HEK293 (cell line): Measurements from ENCODE around the gene PPFIA1.

Experiments
- CTCF ChIA-PET: fragments of 350-600 bp; formaldehyde crosslinking; extraction: SDS; loops from one replicate; lab custom pipeline; 2021; ENCODE audit warnings: antibody characterized with exemption; lab: Yijun Ruan, JAX
- POLR2A ChIA-PET: fragments of 300-600 bp; formaldehyde crosslinking; extraction: SDS; loops from one replicate; lab custom pipeline; 2020; ENCODE audit warnings: antibody characterized with exemption, inconsistent platforms; lab: Yijun Ruan, JAX
- H3K27ac ChIP-seq: fragments of 200-500 bp; sonication (Bioruptor generic); 2 replicates; pipeline ENCODE4 v1.5.1; 2014; ENCODE audit warnings: low read depth, low read length, control low read depth, inconsistent platforms; ENCODE audit errors: extremely low read depth
- H3K36me3 ChIP-seq, 2 experiments: fragments of 200-500 bp in 1 of 2; sonication (Bioruptor generic) in 1 of 2; 1 replicate in 1 of 2; 2 replicates in 1 of 2; pipeline ENCODE4 v1.5.1; 2014 to 2017; ENCODE audit warnings: inconsistent platforms in 2 of 2, low read length in 2 of 2; ENCODE audit not compliant: control insufficient read depth in 2 of 2, insufficient read depth in 1 of 2
- H3K4me1 ChIP-seq: fragments of 200-500 bp; sonication (Bioruptor generic); 2 replicates; pipeline ENCODE4 v1.5.1; 2014; ENCODE audit warnings: mild to moderate bottlenecking, low read length, inconsistent platforms; ENCODE audit not compliant: control insufficient read depth, insufficient read depth
- H3K4me3 ChIP-seq: 2 replicates; pipeline ENCODE4 v1.5.1; 2011; ENCODE audit warnings: low read depth, mild to moderate bottlenecking, control low read depth, low read length, moderate library complexity
- H3K9me3 ChIP-seq: fragments of 200-500 bp; sonication (Bioruptor generic); 2 replicates; pipeline ENCODE4 v1.5.1; 2014; ENCODE audit warnings: low read depth, low read length, inconsistent platforms; ENCODE audit not compliant: control insufficient read depth, insufficient read depth
- EGR2 ChIP-seq: fragments of 450-650 bp; formaldehyde crosslinking; IDR thresholded peaks from 2 replicates; pipeline ENCODE4 v1.5.1; 2016; ENCODE audit warnings: low read depth, missing biosample characterization, missing genetic modification characterization
- ELK4 ChIP-seq: IDR thresholded peaks from 2 replicates; pipeline ENCODE4 v1.6.1; 2011; ENCODE audit warnings: mild to moderate bottlenecking, low read depth, low read length, borderline replicate concordance
- KLF17 ChIP-seq: fragments of 450-650 bp; formaldehyde crosslinking; IDR thresholded peaks from 2 replicates; pipeline ENCODE4 v1.5.1; 2016; ENCODE audit warnings: missing biosample characterization, missing genetic modification characterization
- OVOL3 ChIP-seq: fragments of 450-650 bp; formaldehyde crosslinking; IDR thresholded peaks from 2 replicates; pipeline ENCODE4 v1.5.1; 2016; ENCODE audit warnings: missing biosample characterization, missing genetic modification characterization
- PATZ1 ChIP-seq: fragments of 450-650 bp; formaldehyde crosslinking; IDR thresholded peaks from 2 replicates; pipeline ENCODE4 v1.5.1; 2016; ENCODE audit warnings: missing biosample characterization, missing genetic modification characterization
- SCRT1 ChIP-seq: fragments of 450-650 bp; formaldehyde crosslinking; IDR thresholded peaks from 2 replicates; pipeline ENCODE4 v1.5.1; 2016; ENCODE audit warnings: missing biosample characterization, missing genetic modification characterization, borderline replicate concordance
- ZBTB48 ChIP-seq: fragments of 450-650 bp; formaldehyde crosslinking; IDR thresholded peaks from 2 replicates; pipeline ENCODE4 v1.5.1; 2016; ENCODE audit warnings: missing biosample characterization, missing genetic modification characterization
- ZBTB7A ChIP-seq: fragments of 450-650 bp; formaldehyde crosslinking; IDR thresholded peaks from 2 replicates; pipeline ENCODE4 v1.5.1; 2016; ENCODE audit warnings: low read depth, missing biosample characterization, missing genetic modification characterization
- ZIC2 ChIP-seq: fragments of 450-650 bp; formaldehyde crosslinking; IDR thresholded peaks from 2 replicates; pipeline ENCODE4 v1.5.1; 2016; ENCODE audit warnings: missing biosample characterization, missing genetic modification characterization
- ZNF133 ChIP-seq: fragments of 450-650 bp; formaldehyde crosslinking; IDR thresholded peaks from 2 replicates; pipeline ENCODE4 v1.5.1; 2016; ENCODE audit warnings: missing biosample characterization, missing genetic modification characterization
- ZNF140 ChIP-seq: fragments of 450-650 bp; formaldehyde crosslinking; IDR thresholded peaks from 2 replicates; pipeline ENCODE4 v1.5.1; 2016; ENCODE audit warnings: missing biosample characterization, missing genetic modification characterization
- ZNF16 ChIP-seq: fragments of 450-650 bp; formaldehyde crosslinking; IDR thresholded peaks from 2 replicates; pipeline ENCODE4 v1.5.1; 2016; ENCODE audit warnings: low read depth, missing biosample characterization, missing genetic modification characterization
- ZNF18 ChIP-seq: fragments of 450-650 bp; formaldehyde crosslinking; IDR thresholded peaks from 2 replicates; pipeline ENCODE4 v1.5.1; 2016; ENCODE audit warnings: missing biosample characterization, missing genetic modification characterization
- ZNF214 ChIP-seq: fragments of 450-650 bp; formaldehyde crosslinking; IDR thresholded peaks from 2 replicates; pipeline ENCODE4 v1.5.1; 2017; ENCODE audit warnings: missing biosample characterization, mild to moderate bottlenecking, missing genetic modification characterization, borderline replicate concordance
- ZNF302 ChIP-seq: fragments of 450-650 bp; formaldehyde crosslinking; IDR thresholded peaks from 2 replicates; pipeline ENCODE4 v1.5.1; 2016; ENCODE audit warnings: missing biosample characterization, missing genetic modification characterization, low read depth
- ZNF324 ChIP-seq: fragments of 450-650 bp; formaldehyde crosslinking; IDR thresholded peaks from 2 replicates; pipeline ENCODE4 v1.5.1; 2016; ENCODE audit warnings: missing biosample characterization, missing genetic modification characterization
- ZNF362 ChIP-seq: fragments of 450-650 bp; formaldehyde crosslinking; IDR thresholded peaks from 2 replicates; pipeline ENCODE4 v1.5.1; 2016; ENCODE audit warnings: missing biosample characterization, missing genetic modification characterization
- ZNF423 ChIP-seq: fragments of 450-650 bp; formaldehyde crosslinking; IDR thresholded peaks from 2 replicates; pipeline ENCODE4 v1.5.1; 2016; ENCODE audit warnings: missing biosample characterization, missing genetic modification characterization
- ZNF530 ChIP-seq: fragments of 450-650 bp; formaldehyde crosslinking; IDR thresholded peaks from 2 replicates; pipeline ENCODE4 v1.5.1; 2016; ENCODE audit warnings: low read depth, missing biosample characterization, missing genetic modification characterization
- ZNF692 ChIP-seq: fragments of 450-650 bp; formaldehyde crosslinking; IDR thresholded peaks from 2 replicates; pipeline ENCODE4 v1.5.1; 2016; ENCODE audit warnings: missing biosample characterization, missing genetic modification characterization
- ZNF76 ChIP-seq: fragments of 450-650 bp; formaldehyde crosslinking; IDR thresholded peaks from 2 replicates; pipeline ENCODE4; 2016; ENCODE audit warnings: low read depth, missing biosample characterization, missing genetic modification characterization, borderline replicate concordance
- ZSCAN16 ChIP-seq: fragments of 450-650 bp; formaldehyde crosslinking; IDR thresholded peaks from 2 replicates; pipeline ENCODE4 v1.5.1; 2016; ENCODE audit warnings: missing biosample characterization, missing genetic modification characterization
- ZSCAN18 ChIP-seq: fragments of 450-650 bp; formaldehyde crosslinking; IDR thresholded peaks from 2 replicates; pipeline ENCODE4 v1.5.1; 2016; ENCODE audit warnings: missing biosample characterization, missing genetic modification characterization
- ZXDB ChIP-seq: fragments of 450-650 bp; formaldehyde crosslinking; IDR thresholded peaks from 2 replicates; pipeline ENCODE4 v1.5.1; 2016; ENCODE audit warnings: missing biosample characterization, missing genetic modification characterization

PPFIA1 gene

GRCh38 chr11:70414341-70415100 lies 144.0 kb downstream of the PPFIA1 start:
- TF ChIP-seq ZXDB (no peak), SCRT1 (tag by site-specific recombination) (no peak), ZNF423 (tag by site-specific recombination) (no peak), ZNF18 (no peak), ZNF302 (no peak), ZSCAN18 (no peak), OVOL3 (tag by site-specific recombination) (no peak), ELK4 (no peak), ZNF214 (tag by site-specific recombination) (no peak), KLF17 (tag by site-specific recombination) (no peak), ZNF530 (tag by site-specific recombination) (no peak), ZBTB7A (tag by site-specific recombination) (no peak), ZNF362 (tag by site-specific recombination) (no peak), ZNF16 (tag by site-specific recombination) (no peak), EGR2 (tag by site-specific recombination) (no peak), ZNF324 (tag by site-specific recombination) (no peak)
- no peaks in the 10 kb centered on the region for H3K4me1 ChIP-seq
- peaks cover 10 to 91% of the 10 kb centered on the region in 2 experiments; a peak in 2 of 3 replicates for H3K36me3 ChIP-seq
- CTCF ChIA-PET: interaction anchor here (0.9 kb wide), 1 partner anchor 204 kb away, joined by 3 read pairs; no protein-coding TSS in a partner anchor
- no peaks in the 10 kb centered on the region for H3K9me3 ChIP-seq
- H3K27ac ChIP-seq: no peak overlapping the region
- POLR2A ChIA-PET: no interaction called here
- H3K4me3 ChIP-seq: no peak overlapping the region

GRCh38 chr11:70415191-70415590 lies 144.7 kb downstream of the PPFIA1 start:
- CTCF ChIA-PET: interaction anchor here (0.7 to 0.9 kb wide), 4 partner anchors 11 to 205 kb away, joined by 3 read pairs; partner anchors contain the start of gene CTTN
- TF ChIP-seq ZNF133 (tag by site-specific recombination) (no peak), ZSCAN16 (tag by site-specific recombination) (no peak), ZIC2 (tag by site-specific recombination) (no peak), PATZ1 (no peak), ZNF692 (tag by site-specific recombination) (no peak), ZBTB48 (no peak), ZNF76 (tag by site-specific recombination) (no peak), ZNF140 (tag by site-specific recombination) (no peak), ZNF362 (tag by site-specific recombination) (no peak)

More at GRCh38 chr11:70415191-70415590, 144.7 kb downstream of the PPFIA1 start:
- Histone ChIP-seq H3K4me3 (no peak overlapping the region), H3K27ac (no peak overlapping the region), H3K4me1 (no peaks in the 10 kb centered on the region), H3K36me3 (peaks cover 10 to 91% of the 10 kb centered on the region in 2 experiments; a peak in 2 of 3 replicates), H3K9me3 (no peaks in the 10 kb centered on the region)
- POLR2A ChIA-PET: no interaction called here
